ENCODE measurements around the gene NME3.

GRCh38 chr16:1749152-1750117 is 21.9 kb downstream of the NME3 start:
- TF ChIP-seq CTCF (IDR thresholded peaks at IDR 0.05) = no peak
- TF ChIP-seq EZH2 (IDR thresholded peaks at IDR 0.05) = no peak

Data from neural progenitor cell (in vitro differentiated cells).